MM.1S (cell line): Measurements from ENCODE around the gene ADAMTS1.

ENCODE experiments used
- EZH2 ChIP-seq: fragments of 300-600 bp; sonication (generic); optimal IDR thresholded peaks from 2 replicates; pipeline ENCODE3; 2017; ENCODE audit warnings: low read depth, mild to moderate bottlenecking, antibody characterized with exemption, low read length, mixed read lengths
- TF ChIP-seq, protein P1 (sequence below): fragments of 300-600 bp; sonication (generic); IDR thresholded peaks from 2 replicates; pipeline ENCODE4 v1.5.1; 2016; ENCODE audit warnings: antibody characterized with exemption, low read length, mixed read lengths

GRCh38 chr21:26847921-26848320 lies 2.7 kb upstream of the ADAMTS1 start:
- TF ChIP-seq, protein P1, sequence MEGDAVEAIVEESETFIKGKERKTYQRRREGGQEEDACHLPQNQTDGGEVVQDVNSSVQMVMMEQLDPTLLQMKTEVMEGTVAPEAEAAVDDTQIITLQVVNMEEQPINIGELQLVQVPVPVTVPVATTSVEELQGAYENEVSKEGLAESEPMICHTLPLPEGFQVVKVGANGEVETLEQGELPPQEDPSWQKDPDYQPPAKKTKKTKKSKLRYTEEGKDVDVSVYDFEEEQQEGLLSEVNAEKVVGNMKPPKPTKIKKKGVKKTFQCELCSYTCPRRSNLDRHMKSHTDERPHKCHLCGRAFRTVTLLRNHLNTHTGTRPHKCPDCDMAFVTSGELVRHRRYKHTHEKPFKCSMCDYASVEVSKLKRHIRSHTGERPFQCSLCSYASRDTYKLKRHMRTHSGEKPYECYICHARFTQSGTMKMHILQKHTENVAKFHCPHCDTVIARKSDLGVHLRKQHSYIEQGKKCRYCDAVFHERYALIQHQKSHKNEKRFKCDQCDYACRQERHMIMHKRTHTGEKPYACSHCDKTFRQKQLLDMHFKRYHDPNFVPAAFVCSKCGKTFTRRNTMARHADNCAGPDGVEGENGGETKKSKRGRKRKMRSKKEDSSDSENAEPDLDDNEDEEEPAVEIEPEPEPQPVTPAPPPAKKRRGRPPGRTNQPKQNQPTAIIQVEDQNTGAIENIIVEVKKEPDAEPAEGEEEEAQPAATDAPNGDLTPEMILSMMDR, result no peak
- TF ChIP-seq EZH2, result no peak
